ENCODE results near the gene MUC5B. TPM values are rescaled to one million over a fixed set of nuclear protein-coding genes. Genes with fewer than 3 reads are reported as not detected.
"Not testable (repeated sequence)": the region's sequence is repeated elsewhere in the genome, so short reads cannot be mapped to it uniquely, and the experiment has no call there.

Gene MUC5B, protein sequence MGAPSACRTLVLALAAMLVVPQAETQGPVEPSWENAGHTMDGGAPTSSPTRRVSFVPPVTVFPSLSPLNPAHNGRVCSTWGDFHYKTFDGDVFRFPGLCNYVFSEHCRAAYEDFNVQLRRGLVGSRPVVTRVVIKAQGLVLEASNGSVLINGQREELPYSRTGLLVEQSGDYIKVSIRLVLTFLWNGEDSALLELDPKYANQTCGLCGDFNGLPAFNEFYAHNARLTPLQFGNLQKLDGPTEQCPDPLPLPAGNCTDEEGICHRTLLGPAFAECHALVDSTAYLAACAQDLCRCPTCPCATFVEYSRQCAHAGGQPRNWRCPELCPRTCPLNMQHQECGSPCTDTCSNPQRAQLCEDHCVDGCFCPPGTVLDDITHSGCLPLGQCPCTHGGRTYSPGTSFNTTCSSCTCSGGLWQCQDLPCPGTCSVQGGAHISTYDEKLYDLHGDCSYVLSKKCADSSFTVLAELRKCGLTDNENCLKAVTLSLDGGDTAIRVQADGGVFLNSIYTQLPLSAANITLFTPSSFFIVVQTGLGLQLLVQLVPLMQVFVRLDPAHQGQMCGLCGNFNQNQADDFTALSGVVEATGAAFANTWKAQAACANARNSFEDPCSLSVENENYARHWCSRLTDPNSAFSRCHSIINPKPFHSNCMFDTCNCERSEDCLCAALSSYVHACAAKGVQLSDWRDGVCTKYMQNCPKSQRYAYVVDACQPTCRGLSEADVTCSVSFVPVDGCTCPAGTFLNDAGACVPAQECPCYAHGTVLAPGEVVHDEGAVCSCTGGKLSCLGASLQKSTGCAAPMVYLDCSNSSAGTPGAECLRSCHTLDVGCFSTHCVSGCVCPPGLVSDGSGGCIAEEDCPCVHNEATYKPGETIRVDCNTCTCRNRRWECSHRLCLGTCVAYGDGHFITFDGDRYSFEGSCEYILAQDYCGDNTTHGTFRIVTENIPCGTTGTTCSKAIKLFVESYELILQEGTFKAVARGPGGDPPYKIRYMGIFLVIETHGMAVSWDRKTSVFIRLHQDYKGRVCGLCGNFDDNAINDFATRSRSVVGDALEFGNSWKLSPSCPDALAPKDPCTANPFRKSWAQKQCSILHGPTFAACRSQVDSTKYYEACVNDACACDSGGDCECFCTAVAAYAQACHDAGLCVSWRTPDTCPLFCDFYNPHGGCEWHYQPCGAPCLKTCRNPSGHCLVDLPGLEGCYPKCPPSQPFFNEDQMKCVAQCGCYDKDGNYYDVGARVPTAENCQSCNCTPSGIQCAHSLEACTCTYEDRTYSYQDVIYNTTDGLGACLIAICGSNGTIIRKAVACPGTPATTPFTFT (N-terminal part only)
- under 0.01 TPM in 1 of 2 replicates, not detected in the other for total RNA-seq (2012; rRNA removed)

DNA sequence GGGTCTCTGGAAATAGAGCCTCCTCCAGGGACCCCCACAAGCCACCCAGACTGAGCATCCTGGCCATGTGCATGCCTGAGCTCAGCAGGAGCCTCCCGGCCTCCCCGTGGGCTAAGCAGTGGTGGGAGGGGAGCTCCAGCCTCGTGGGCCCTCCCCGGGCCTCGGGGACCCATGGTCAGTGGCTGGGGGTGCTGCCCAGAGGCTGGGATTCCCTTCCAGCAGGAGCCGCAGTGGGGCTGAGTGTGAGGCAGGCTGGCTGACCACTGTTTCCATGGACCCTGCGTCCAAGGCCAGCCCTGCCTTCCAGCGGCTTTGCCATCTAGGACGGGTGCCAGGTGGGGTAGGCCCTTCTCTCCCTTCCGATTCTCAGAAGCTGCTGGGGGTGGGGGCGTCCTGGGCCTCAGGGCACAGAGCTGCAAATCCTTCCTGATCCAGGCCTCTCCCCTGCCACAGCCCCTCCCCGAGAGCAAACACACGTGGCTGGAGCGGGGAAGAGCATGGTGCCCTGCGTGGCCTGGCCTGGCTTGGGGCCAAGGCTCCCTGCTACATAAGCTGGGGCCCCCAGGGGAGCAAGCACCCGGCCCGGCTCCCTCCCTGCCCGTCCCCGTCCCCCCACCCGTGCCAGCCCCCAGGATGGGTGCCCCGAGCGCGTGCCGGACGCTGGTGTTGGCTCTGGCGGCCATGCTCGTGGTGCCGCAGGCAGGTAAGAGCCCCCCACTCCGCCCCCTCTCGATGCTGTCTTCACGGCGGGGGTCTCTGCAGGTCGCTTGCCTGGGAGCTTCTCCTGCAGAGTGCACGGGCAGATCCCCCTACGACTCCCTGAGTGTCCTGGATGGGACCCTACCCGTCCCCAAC, at the start of gene MUC5B:
Gene MUC5B, plus strand, starts transcription at position 576 of the 855 bp plus-strand sequence. Its CDS starts 58 bp downstream, at position 634.
- no peak within 1 kb of the TSS for H3K4me2 ChIP-seq (ENCODE audit: low read length)
- H3K9ac ChIP-seq (ENCODE audit: low read depth, low read length) = no peak within 1 kb of the TSS
- H3K4me1 ChIP-seq (ENCODE audit: control insufficient read depth, insufficient read depth, low read length) = no peaks in the 10 kb centered on the region
- H3K4me3 ChIP-seq (ENCODE audit: low read length) = no peak within 1 kb of the TSS
- H3K27me3 ChIP-seq (ENCODE audit: control insufficient read depth, insufficient read depth, low read length) = peaks cover 31% of the 10 kb centered on the region
- H3K9me3 ChIP-seq (replicated peaks; ENCODE audit: low read length) = no peaks in the 10 kb centered on the region
- no peaks in the 10 kb centered on the region for H3K36me3 ChIP-seq (ENCODE audit: insufficient read depth, low read length)

DNA sequence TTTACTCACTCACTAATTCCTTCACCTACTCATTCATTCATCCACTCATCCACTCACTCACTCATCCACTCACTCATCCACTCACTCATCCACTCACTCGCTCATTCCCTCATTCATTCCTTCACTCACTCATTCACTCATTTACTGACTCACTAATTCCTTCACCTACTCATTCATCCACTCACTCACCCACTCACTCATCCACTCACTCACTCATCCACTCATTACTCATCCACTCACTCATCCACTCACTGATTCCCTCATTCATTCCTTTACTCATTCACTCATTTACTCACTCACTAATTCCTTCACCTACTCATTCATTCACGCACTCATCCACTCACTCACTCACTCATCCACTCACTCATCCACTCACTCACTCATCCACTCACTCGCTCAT, 49.5 kb upstream of the MUC5B start:
- not testable (repeated sequence) for H3K27me3 ChIP-seq (ENCODE audit: control insufficient read depth, insufficient read depth, low read length); H3K4me2 ChIP-seq (ENCODE audit: low read length); H3K4me3 ChIP-seq (ENCODE audit: low read length); H3K9ac ChIP-seq (ENCODE audit: low read depth, low read length); H3K4me1 ChIP-seq (ENCODE audit: control insufficient read depth, insufficient read depth, low read length); H3K36me3 ChIP-seq (ENCODE audit: insufficient read depth, low read length)
- peaks cover 10% of the 10 kb centered on the region for H3K9me3 ChIP-seq (replicated peaks; ENCODE audit: low read length)

DNA sequence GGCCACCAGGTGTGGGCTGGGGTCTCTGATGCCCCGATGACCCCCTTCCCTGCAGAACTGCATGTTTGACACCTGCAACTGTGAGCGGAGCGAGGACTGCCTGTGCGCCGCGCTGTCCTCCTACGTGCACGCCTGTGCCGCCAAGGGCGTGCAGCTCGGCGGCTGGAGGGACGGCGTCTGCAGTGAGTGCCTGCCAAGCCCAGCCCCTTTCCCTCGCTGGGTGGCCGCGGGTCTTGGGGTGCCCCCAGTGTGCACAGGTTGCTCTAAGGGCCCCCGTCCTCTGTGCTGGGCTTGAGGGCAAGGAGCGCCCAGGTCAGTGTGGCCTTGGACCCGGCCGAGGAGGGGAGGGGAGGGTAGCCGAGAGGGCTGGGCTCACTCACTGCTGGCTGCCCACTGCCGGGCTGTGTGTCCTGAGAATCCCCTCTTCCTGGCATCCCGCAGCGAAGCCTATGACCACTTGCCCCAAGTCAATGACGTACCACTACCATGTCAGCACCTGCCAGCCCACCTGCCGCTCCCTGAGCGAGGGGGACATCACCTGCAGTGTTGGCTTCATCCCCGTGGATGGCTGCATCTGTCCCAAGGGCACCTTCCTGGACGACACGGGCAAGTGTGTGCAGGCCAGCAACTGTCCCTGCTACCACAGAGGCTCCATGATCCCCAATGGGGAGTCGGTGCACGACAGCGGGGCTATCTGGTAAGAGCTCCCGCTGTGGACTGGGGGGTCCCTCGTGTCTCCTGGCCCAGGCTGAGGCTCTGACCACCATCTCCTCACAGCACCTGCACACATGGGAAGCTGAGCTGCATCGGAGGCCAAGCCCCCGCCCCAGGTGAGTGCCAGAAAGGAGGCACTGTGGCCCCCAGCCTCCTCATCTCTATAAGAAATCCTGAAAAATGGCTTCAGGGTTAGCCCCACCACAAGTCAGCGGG, 48.2 kb upstream of the MUC5B start:
- no peaks in the 10 kb centered on the region for H3K27me3 ChIP-seq (ENCODE audit: control insufficient read depth, insufficient read depth, low read length)
- H3K9me3 ChIP-seq (replicated peaks; ENCODE audit: low read length) = peaks cover 10% of the 10 kb centered on the region
- no peak overlapping the region for H3K4me2 ChIP-seq (ENCODE audit: low read length)
- H3K4me1 ChIP-seq (ENCODE audit: control insufficient read depth, insufficient read depth, low read length) = no peaks in the 10 kb centered on the region
- H3K36me3 ChIP-seq (ENCODE audit: insufficient read depth, low read length) = no peaks in the 10 kb centered on the region
- H3K9ac ChIP-seq (ENCODE audit: low read depth, low read length) = no peak overlapping the region
- H3K4me3 ChIP-seq (ENCODE audit: low read length) = no peak overlapping the region

DNA sequence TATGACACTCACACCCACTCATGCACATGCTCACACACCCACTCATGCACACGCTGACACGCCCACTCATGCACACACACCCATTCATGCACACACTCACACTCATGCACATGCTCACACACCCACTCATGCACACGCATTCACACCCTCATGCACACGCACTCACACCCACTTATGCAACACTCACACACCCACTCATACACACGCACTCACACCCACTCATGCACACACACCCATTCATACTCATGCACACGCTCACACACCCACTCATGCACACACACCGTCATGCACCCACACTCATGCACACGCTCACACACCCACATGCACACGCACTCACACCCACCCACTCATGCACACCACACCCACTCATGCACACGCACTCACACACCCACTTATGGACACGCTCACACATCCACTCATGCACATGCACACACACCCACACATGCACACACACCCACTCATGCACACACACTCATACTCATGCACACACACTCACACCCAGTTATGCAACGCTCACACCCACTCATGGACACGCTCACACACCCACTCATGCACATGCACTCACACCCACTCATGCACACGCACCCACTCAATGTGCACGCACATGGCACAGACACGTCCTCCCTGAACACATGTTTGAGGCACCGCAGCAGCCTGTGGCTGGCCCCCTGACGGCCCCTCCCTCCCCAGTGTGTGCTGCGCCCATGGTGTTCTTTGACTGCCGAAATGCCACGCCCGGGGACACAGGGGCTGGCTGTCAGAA, 47.2 kb upstream of the MUC5B start:
- no peak overlapping the region for H3K4me3 ChIP-seq (ENCODE audit: low read length)
- peaks cover 10% of the 10 kb centered on the region for H3K9me3 ChIP-seq (replicated peaks; ENCODE audit: low read length)
- no peak overlapping the region for H3K4me2 ChIP-seq (ENCODE audit: low read length)
- H3K36me3 ChIP-seq (ENCODE audit: insufficient read depth, low read length) = no peaks in the 10 kb centered on the region
- H3K9ac ChIP-seq (ENCODE audit: low read depth, low read length) = no peak overlapping the region
- no peaks in the 10 kb centered on the region for H3K27me3 ChIP-seq (ENCODE audit: control insufficient read depth, insufficient read depth, low read length)
- H3K4me1 ChIP-seq (ENCODE audit: control insufficient read depth, insufficient read depth, low read length) = no peaks in the 10 kb centered on the region

DNA sequence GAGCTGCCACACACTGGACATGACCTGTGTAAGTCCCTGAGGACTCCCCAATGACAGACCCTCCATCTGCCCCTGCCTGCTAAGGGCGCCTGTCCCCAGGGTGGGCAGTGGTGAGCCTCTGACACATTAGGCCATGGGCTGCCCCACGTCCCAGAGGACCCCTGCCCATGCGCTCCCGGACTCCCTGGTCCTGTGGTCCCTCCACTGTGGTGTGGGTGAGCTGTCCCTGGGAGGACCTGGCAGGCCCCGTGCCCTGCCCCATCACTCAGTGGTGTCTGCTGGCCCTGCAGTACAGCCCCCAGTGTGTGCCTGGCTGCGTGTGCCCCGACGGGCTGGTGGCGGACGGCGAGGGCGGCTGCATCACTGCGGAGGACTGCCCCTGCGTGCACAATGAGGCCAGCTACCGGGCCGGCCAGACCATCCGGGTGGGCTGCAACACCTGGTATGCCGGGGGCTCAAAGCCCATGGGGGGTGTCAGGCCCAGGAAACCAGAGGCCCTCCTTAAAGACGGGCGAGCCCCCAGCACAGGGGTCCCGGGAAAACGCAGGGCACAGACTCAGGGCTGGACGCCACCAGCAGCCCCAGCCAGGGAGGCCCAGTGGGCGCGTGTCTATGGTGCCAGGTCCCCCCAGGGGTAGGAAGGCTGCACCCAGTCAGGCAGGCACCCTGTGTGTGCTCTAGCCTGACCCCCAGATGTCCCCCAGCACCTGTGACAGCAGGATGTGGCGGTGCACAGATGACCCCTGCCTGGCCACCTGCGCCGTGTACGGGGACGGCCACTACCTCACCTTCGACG, 46.4 kb upstream of the MUC5B start:
- Histone ChIP-seq H3K9ac (ENCODE audit: low read depth, low read length) (no peak overlapping the region), H3K4me3 (ENCODE audit: low read length) (no peak overlapping the region), H3K4me2 (ENCODE audit: low read length) (no peak overlapping the region), H3K36me3 (ENCODE audit: insufficient read depth, low read length) (no peaks in the 10 kb centered on the region), H3K27me3 (ENCODE audit: control insufficient read depth, insufficient read depth, low read length) (no peaks in the 10 kb centered on the region), H3K9me3 (replicated peaks; ENCODE audit: low read length) (peaks cover 10% of the 10 kb centered on the region), H3K4me1 (ENCODE audit: control insufficient read depth, insufficient read depth, low read length) (no peaks in the 10 kb centered on the region)

DNA sequence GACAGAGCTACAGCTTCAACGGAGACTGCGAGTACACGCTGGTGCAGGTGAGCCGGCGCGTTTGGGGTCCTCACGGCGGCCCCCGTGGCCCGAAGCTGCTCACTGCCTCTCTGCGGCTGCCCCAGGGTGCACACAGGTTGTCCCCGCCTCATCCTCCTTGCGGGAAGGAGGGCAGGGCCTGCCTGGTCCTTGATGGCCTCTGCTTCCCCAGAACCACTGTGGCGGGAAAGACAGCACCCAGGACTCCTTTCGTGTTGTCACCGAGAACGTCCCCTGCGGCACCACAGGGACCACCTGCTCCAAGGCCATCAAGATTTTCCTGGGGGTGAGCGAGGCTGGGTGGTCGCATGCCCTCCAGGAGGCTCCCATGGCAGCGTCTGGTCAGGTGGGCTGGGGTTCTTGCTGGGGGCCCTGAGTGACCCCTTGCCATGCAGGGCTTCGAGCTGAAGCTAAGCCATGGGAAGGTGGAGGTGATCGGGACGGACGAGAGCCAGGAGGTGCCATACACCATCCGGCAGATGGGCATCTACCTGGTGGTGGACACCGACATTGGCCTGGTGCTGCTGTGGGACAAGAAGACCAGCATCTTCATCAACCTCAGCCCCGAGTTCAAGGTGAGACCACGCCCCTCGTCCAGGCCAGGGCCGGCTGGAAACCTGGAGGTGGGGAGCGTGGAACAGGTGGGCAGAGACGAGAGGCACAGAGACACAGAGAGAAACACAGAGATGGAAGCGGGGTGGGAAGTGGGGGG, 45.7 kb upstream of the MUC5B start:
- no peak overlapping the region for H3K9ac ChIP-seq (ENCODE audit: low read depth, low read length)
- no peaks in the 10 kb centered on the region for H3K4me1 ChIP-seq (ENCODE audit: control insufficient read depth, insufficient read depth, low read length)
- H3K4me2 ChIP-seq (ENCODE audit: low read length) = no peak overlapping the region
- H3K4me3 ChIP-seq (ENCODE audit: low read length) = no peak overlapping the region
- no peaks in the 10 kb centered on the region for H3K36me3 ChIP-seq (ENCODE audit: insufficient read depth, low read length)
- peaks cover 10% of the 10 kb centered on the region for H3K9me3 ChIP-seq (replicated peaks; ENCODE audit: low read length)
- H3K27me3 ChIP-seq (ENCODE audit: control insufficient read depth, insufficient read depth, low read length) = no peaks in the 10 kb centered on the region

DNA sequence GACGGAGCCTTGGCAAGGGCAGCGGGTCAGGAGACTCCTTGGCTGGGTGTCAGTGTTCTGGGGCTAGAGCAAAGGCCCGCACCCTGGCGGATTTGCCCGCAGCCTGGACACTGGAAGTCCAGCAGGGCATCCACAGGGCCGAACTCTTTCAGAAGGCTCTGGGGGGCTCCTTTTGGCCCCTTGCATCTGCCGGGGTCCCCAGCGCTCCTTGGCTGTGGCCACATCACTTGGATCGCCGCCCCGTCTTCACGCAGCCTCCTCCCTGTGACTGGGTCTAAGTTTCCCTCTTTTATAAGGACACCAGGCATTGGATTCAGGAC, 45.1 kb upstream of the MUC5B start:
- no peaks in the 10 kb centered on the region for H3K36me3 ChIP-seq (ENCODE audit: insufficient read depth, low read length)
- no peaks in the 10 kb centered on the region for H3K27me3 ChIP-seq (ENCODE audit: control insufficient read depth, insufficient read depth, low read length)
- no peaks in the 10 kb centered on the region for H3K4me1 ChIP-seq (ENCODE audit: control insufficient read depth, insufficient read depth, low read length)
- no peak overlapping the region for H3K4me3 ChIP-seq (ENCODE audit: low read length)
- H3K9me3 ChIP-seq (replicated peaks; ENCODE audit: low read length) = peaks cover 10% of the 10 kb centered on the region
- H3K4me2 ChIP-seq (ENCODE audit: low read length) = no peak overlapping the region
- H3K9ac ChIP-seq (ENCODE audit: low read depth, low read length) = no peak overlapping the region

DNA sequence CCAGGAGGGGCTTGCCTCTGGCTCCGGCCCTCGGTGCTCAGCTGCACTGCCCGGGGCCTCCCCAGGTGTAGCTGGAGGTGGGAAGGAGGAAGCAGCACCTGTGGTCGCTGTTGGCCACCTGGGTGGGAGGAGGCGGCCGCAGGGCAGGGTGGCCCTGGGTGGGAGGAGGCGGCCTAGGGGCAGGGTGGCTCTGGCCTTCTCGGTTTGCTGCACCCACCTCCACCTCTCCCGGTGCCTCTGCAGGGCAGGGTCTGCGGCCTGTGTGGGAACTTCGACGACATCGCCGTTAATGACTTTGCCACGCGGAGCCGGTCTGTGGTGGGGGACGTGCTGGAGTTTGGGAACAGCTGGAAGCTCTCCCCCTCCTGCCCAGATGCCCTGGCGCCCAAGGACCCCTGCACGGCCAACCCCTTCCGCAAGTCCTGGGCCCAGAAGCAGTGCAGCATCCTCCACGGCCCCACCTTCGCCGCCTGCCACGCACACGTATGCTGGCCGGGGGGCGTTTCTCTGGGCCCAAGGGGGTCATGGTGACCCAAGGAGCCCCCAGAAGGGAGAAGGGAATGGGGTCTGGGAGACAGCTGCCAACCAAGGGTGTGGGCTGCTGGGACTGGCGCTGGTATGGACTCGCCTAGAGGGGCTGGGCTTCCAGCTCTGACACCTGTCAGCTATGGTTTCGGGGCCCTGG, 44.5 kb upstream of the MUC5B start:
- H3K4me2 ChIP-seq (ENCODE audit: low read length) = no peak overlapping the region
- no peaks in the 10 kb centered on the region for H3K36me3 ChIP-seq (ENCODE audit: insufficient read depth, low read length)
- no peak overlapping the region for H3K9ac ChIP-seq (ENCODE audit: low read depth, low read length)
- H3K4me1 ChIP-seq (ENCODE audit: control insufficient read depth, insufficient read depth, low read length) = no peaks in the 10 kb centered on the region
- no peaks in the 10 kb centered on the region for H3K27me3 ChIP-seq (ENCODE audit: control insufficient read depth, insufficient read depth, low read length)
- H3K9me3 ChIP-seq (replicated peaks; ENCODE audit: low read length) = peaks cover 10% of the 10 kb centered on the region
- H3K4me3 ChIP-seq (ENCODE audit: low read length) = no peak overlapping the region

Measured in skeletal muscle satellite cell (primary cell).